Naive thymus-derived CD4-positive, alpha-beta T cell (primary cell): ENCODE measurements around the gene SERINC3. TPM values are rescaled to one million over a fixed set of nuclear protein-coding genes. Genes with fewer than 3 reads are reported as not detected.

ENCODE experiments used
- ATAC-seq: fragments of 150-1000 bp; cut with Tn5 transposase; 2 replicates; pipeline ENCODE4 v1.10.0; 2021; ENCODE audit warnings: mild to moderate bottlenecking, moderate library complexity
- CTCF ChIA-PET: fragments of 350-600 bp; sonication (Branson Sonifier 250); formaldehyde crosslinking; loops from one replicate; lab custom pipeline; 2021; ENCODE audit warnings: antibody characterized with exemption; lab: Charles Lee
- POLR2A ChIA-PET: fragments of 350-600 bp; sonication (Branson Sonifier 250); formaldehyde crosslinking; loops from one replicate; lab custom pipeline; 2021; ENCODE audit warnings: antibody characterized with exemption, inconsistent platforms; lab: Charles Lee
- DNase-seq, 9 donors: peaks; one replicate each; pipeline versions ENCODE4 v3.0.0 to v3.0.0-alpha.2; 2020 to 2022; ENCODE audit warnings: mixed read lengths in 1 of 9
- H3K27ac ChIP-seq: one replicate; pipeline ENCODE4 v1.7.0; 2013; ENCODE audit warnings: mild to moderate bottlenecking, low read depth, low read length, moderate library complexity
- H3K27me3 ChIP-seq, 2 donors: one replicate each; pipeline ENCODE4 v1.7.0; 2013; ENCODE audit warnings: low read length in 2 of 2, mild to moderate bottlenecking in 2 of 2, moderate library complexity in 2 of 2; ENCODE audit not compliant: control insufficient read depth in 2 of 2, insufficient read depth in 2 of 2
- H3K36me3 ChIP-seq, 3 experiments: 1 replicate in 2 of 3; 2 replicates in 1 of 3; pipeline ENCODE4 v1.7.0; 2013; ENCODE audit warnings: low read length in 3 of 3, mild to moderate bottlenecking in 3 of 3, moderate library complexity in 1 of 3; ENCODE audit not compliant: insufficient read depth in 3 of 3, control insufficient read depth in 2 of 3
- H3K4me1 ChIP-seq, 2 donors: one replicate each; pipeline ENCODE4 v1.7.0; 2013; ENCODE audit warnings: low read length in 2 of 2, mild to moderate bottlenecking in 2 of 2, moderate library complexity in 1 of 2; ENCODE audit not compliant: control insufficient read depth in 2 of 2, insufficient read depth in 2 of 2
- H3K4me3 ChIP-seq: 2 replicates; pipeline ENCODE4 v1.7.0; 2013; ENCODE audit warnings: mild to moderate bottlenecking, low read length
- H3K9me3 ChIP-seq, 3 experiments: 1 replicate in 2 of 3; 2 replicates in 1 of 3; pipeline ENCODE4 v1.7.0; 2013; ENCODE audit warnings: low read length in 3 of 3; ENCODE audit not compliant: control insufficient read depth in 2 of 3
- H3K27ac Mint-ChIP-seq, 9 donors: one replicate each; pipeline ENCODE4 v1.8.0; 2020 to 2022; ENCODE audit warnings: mixed read lengths in 9 of 9, mild to moderate bottlenecking in 8 of 9, moderate library complexity in 5 of 9, inconsistent platforms in 2 of 9
- H3K27me3 Mint-ChIP-seq, 5 donors: one replicate each; pipeline ENCODE4 v1.8.0; 2021 to 2022; ENCODE audit warnings: mixed read lengths in 5 of 5, mild to moderate bottlenecking in 1 of 5
- H3K36me3 Mint-ChIP-seq, 5 donors: one replicate each; pipeline ENCODE4 v1.8.0; 2020 to 2022; ENCODE audit warnings: mixed read lengths in 5 of 5, mild to moderate bottlenecking in 3 of 5, inconsistent platforms in 1 of 5
- H3K4me1 Mint-ChIP-seq, 7 donors: one replicate each; pipeline ENCODE4 v1.8.0; 2020 to 2022; ENCODE audit warnings: mixed read lengths in 7 of 7, mild to moderate bottlenecking in 3 of 7, inconsistent platforms in 1 of 7
- H3K4me3 Mint-ChIP-seq, 10 donors: one replicate each; pipeline ENCODE4 v1.8.0; 2020 to 2022; ENCODE audit warnings: mild to moderate bottlenecking in 10 of 10, mixed read lengths in 10 of 10, moderate library complexity in 6 of 10, inconsistent platforms in 2 of 10
- H3K9me3 Mint-ChIP-seq, 11 donors: one replicate each; pipeline ENCODE4 v1.8.0; 2020 to 2022; ENCODE audit warnings: mixed read lengths in 11 of 11, mild to moderate bottlenecking in 4 of 11, inconsistent platforms in 1 of 11, moderate library complexity in 1 of 11
- intact Hi-C, 2 donors: fragments of 100-400 bp; cut with micrococcal nuclease; formaldehyde crosslinking; loops; one replicate each; pipeline ENCODE4 v1.15.1; 2023
- polyA plus RNA-seq, 2 donors: library from polyadenylated mRNA; unstranded; fragments of 300-500 nt; fragmentation: Illumina TruSeq; gene quantifications; one replicate each; pipeline ENCODE4 v1.2.3, GENCODE V29; 2021
- total RNA-seq, 6 experiments: library from RNA in 5 of 6; stranded (reverse) in 5 of 6; gene quantifications; 1 replicate in 5 of 6; 2 replicates in 1 of 6; pipeline ENCODE4 v1.2.3 and lab custom pipeline; 2021 to 2026

Gene SERINC3
- total and polyA plus RNA-seq, 7 experiments from 2014 or later = 59.7 to 199 (median 82.7) TPM

GRCh38 chr20:44494681-44495080 is 27.2 kb downstream of the SERINC3 start:
- DNase-seq (no peak), ATAC-seq (no peak)
- H3K36me3 ChIP-seq = peaks cover 6 to 91% (median 17%) of the 10 kb centered on the region in 3 experiments
- H3K4me1 ChIP-seq = peaks cover 0 to 7% of the 10 kb centered on the region in 2 donors
- Mint-ChIP-seq H3K27ac (peak overlapping the region in 6 of 9 donors; percentile 25 to 76 (median 64)), H3K9me3 (no peaks in the 10 kb centered on the region), H3K4me3 (no peak overlapping the region), H3K27me3 (no peaks in the 10 kb centered on the region), H3K36me3 (peaks cover 18 to 59% (median 25%) of the 10 kb centered on the region in 5 donors), H3K4me1 (peaks cover 0 to 44% (median 9%) of the 10 kb centered on the region in 7 donors)
- ChIA-PET CTCF (interaction anchor here (0.6 to 0.7 kb wide), 2 partner anchors 13 to 394 kb away, joined by 3 read pairs; no protein-coding TSS in a partner anchor), POLR2A (interaction anchor here (0.8 kb wide), 1 partner anchor 19 kb away, joined by 3 read pairs; the partner anchor contains the start of gene TTPAL)
- H3K27me3 ChIP-seq = no peaks in the 10 kb centered on the region
- intact Hi-C loops = no loop called here
- no peak overlapping the region for H3K4me3 ChIP-seq
- H3K9me3 ChIP-seq = no peaks in the 10 kb centered on the region
- no peak overlapping the region for H3K27ac ChIP-seq

DNA sequence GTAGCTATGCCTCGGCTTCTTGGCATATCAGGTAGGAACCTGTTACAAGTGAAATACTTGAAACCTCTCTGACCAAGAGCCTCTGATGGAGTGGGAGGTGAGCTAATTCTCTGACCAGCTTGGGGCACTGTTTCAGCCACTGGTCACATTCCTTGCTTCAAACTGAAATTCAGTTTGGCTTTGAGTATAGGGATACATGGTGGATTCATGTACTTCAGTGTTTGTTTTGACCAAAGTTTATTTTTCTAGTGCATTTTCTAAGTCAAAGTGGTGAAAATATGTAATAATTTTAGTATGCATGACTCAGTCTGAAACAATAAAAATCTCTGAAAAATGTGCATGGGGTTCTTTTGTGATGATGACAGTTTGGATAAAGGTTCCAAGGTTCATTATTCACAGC is 27.6 kb downstream of the SERINC3 start:
- Mint-ChIP-seq H3K4me3 (no peak overlapping the region), H3K27ac (peak overlapping the region in 8 of 9 donors; percentile 18 to 81 (median 54)), H3K27me3 (no peaks in the 10 kb centered on the region), H3K4me1 (peaks cover 0 to 44% (median 9%) of the 10 kb centered on the region in 7 donors), H3K9me3 (no peaks in the 10 kb centered on the region), H3K36me3 (peaks cover 22 to 62% (median 25%) of the 10 kb centered on the region in 5 donors)
- ChIA-PET POLR2A (no interaction called here), CTCF (interaction anchor here (0.7 kb wide), 1 partner anchor 13 kb away, joined by 3 read pairs; no protein-coding TSS in a partner anchor)
- no peak for ATAC-seq
- no peaks in the 10 kb centered on the region for H3K9me3 ChIP-seq
- intact Hi-C loops = no loop called here
- DNase-seq = no peak
- H3K36me3 ChIP-seq = peaks cover 5 to 91% (median 21%) of the 10 kb centered on the region in 3 experiments
- H3K4me1 ChIP-seq = peaks cover 0 to 7% of the 10 kb centered on the region in 2 donors
- no peaks in the 10 kb centered on the region for H3K27me3 ChIP-seq
- H3K4me3 ChIP-seq = no peak overlapping the region
- H3K27ac ChIP-seq = no peak overlapping the region

DNA sequence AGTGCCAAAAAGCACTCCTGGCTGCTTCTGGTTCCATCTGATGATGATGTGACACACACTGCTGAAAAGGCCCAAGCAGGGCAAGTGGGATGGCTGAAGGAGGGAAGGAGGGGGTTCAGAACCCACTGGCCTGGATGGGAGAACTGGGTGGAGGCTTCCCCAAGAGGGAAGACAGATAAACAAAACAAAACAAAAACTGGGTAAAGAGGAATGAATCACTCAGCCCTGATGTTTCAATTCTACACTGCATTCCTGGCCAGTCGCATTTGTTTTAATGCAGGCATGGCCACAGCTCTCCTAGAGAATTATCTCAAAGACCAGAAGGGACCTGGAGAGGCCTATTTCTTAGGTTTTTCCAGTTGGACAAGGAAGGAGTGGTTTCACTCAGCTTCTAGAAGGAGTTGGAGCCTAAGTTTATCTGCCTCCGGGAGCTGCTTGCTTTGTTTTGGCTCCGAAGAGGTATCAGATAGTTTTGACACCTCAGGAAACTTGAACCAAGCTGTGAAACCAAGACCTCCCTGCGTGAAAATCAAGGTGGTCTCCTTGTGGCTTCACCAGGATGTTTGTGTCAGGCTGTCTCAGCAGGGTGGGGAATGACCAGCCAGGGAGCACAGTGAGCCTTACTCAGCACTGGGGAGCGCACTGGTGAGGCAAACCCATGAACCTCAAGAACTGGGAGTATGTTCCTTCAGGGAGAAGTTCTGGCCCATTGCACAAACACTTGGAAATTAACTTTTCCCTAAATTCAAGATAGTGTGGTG is 30.1 kb downstream of the SERINC3 start:
- POLR2A ChIA-PET = no interaction called here

DNA sequence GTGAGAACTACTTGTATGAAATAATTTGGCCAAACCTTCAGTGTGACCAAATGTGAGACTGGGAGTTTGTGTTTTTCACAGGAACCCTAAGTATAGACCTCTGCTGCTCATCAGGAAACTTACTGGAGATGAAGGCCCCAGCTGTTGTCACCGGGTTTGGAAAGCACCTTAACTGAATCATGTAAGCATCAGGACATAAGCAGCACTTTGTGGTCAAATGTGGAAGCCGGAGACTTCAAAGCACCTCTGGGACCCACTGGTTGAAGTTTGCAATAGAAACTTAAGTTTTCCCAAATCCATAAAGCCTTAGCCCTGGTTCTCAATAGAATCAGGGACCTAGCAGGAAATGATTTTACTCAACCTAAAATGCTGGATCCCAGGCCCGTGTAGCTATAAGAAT is 31.9 kb downstream of the SERINC3 start:
- no peak for ATAC-seq
- Mint-ChIP-seq H3K4me3 (no peak overlapping the region), H3K27me3 (no peaks in the 10 kb centered on the region), H3K9me3 (no peaks in the 10 kb centered on the region), H3K4me1 (peaks cover 0 to 20% (median 6%) of the 10 kb centered on the region in 7 donors), H3K27ac (peak overlapping the region in 4 of 9 donors; percentile 33 to 62 (median 51)), H3K36me3 (peaks cover 15 to 52% (median 18%) of the 10 kb centered on the region in 5 donors)
- POLR2A ChIA-PET = interaction anchor here (1.0 kb wide), 1 partner anchor 178 kb away, joined by 3 read pairs; no protein-coding TSS in a partner anchor
- Histone ChIP-seq H3K27ac (no peak overlapping the region), H3K4me1 (peaks cover 0 to 7% of the 10 kb centered on the region in 2 donors), H3K9me3 (no peaks in the 10 kb centered on the region), H3K27me3 (no peaks in the 10 kb centered on the region), H3K36me3 (peaks cover 0 to 87% (median 11%) of the 10 kb centered on the region in 3 experiments), H3K4me3 (no peak overlapping the region)
- intact Hi-C loops = no loop called here
- no peak for DNase-seq
- CTCF ChIA-PET = interaction anchor here (0.6 kb wide), 1 partner anchor 622 kb away, joined by 3 read pairs; no protein-coding TSS in a partner anchor

More for the DNA sequence above, 30.1 kb downstream of the SERINC3 start:
- Mint-ChIP-seq H3K4me1 (peaks cover 0 to 32% (median 6%) of the 10 kb centered on the region in 7 donors), H3K36me3 (peaks cover 18 to 50% (median 24%) of the 10 kb centered on the region in 5 donors), H3K27me3 (no peaks in the 10 kb centered on the region), H3K27ac (peak overlapping the region in 8 of 9 donors; percentile 41 to 94 (median 62)), H3K9me3 (no peaks in the 10 kb centered on the region), H3K4me3 (no peak overlapping the region)
- Histone ChIP-seq H3K36me3 (peaks cover 0 to 88% (median 21%) of the 10 kb centered on the region in 3 experiments), H3K4me3 (no peak overlapping the region), H3K4me1 (peaks cover 0 to 7% of the 10 kb centered on the region in 2 donors), H3K27ac (peak overlapping the region; percentile 14), H3K27me3 (no peaks in the 10 kb centered on the region), H3K9me3 (no peaks in the 10 kb centered on the region)
- intact Hi-C loops = no loop called here
- ATAC-seq = no peak
- DNase-seq = no peak
- CTCF ChIA-PET = interaction anchor here (0.6 kb wide), 1 partner anchor 47 kb away, joined by 3 read pairs; no protein-coding TSS in a partner anchor

- POLR2A ChIA-PET = interaction anchor here (1.4 kb wide), 1 partner anchor 14 kb away, joined by 6 read pairs; the partner anchor contains the start of gene TTPAL
- DNase-seq = no peak
- intact Hi-C loops = no loop called here
- Mint-ChIP-seq H3K36me3 (peaks cover 13 to 49% (median 18%) of the 10 kb centered on the region in 5 donors), H3K4me3 (no peak overlapping the region), H3K4me1 (peaks cover 0 to 20% (median 6%) of the 10 kb centered on the region in 7 donors), H3K27ac (peak overlapping the region in 4 of 9 donors; percentile 51 to 60 (median 54)), H3K9me3 (no peaks in the 10 kb centered on the region), H3K27me3 (no peaks in the 10 kb centered on the region)
- peaks cover 0 to 7% of the 10 kb centered on the region in 2 donors for H3K4me1 ChIP-seq
- no peaks in the 10 kb centered on the region for H3K27me3 ChIP-seq
- no peak overlapping the region for H3K27ac ChIP-seq
- H3K9me3 ChIP-seq = no peaks in the 10 kb centered on the region
- no peak for ATAC-seq
- peaks cover 0 to 84% (median 7%) of the 10 kb centered on the region in 3 experiments for H3K36me3 ChIP-seq
- no peak overlapping the region for H3K4me3 ChIP-seq
- CTCF ChIA-PET = no interaction called here
Measured at GRCh38 chr20:44489223-44489622, 32.6 kb downstream of the SERINC3 start.

DNA sequence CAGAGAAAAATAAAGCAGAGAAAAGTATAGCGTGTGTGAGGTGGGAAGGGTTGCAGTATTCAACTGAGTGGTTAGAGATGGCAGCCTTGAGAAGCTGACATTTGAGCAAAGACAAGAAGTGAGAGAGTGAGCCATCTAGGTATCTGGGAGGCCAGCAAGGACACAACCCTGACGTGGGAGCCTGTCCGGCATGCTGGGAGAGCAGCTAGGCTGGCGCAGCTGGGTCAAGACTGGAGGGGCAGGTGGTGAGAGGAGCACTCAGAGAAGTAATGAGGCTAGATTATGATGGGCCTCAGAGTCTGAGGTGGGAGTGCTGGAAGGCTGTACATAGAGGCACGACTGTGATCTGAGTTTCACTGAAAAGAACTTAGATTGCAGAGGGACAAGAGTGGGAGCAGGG is 33.3 kb downstream of the SERINC3 start:
- H3K27ac Mint-ChIP-seq = peak overlapping the region in 8 of 9 donors; percentile 20 to 71 (median 50)
- H3K4me3 Mint-ChIP-seq = no peak overlapping the region

More for the DNA sequence above, 33.3 kb downstream of the SERINC3 start:
- no peaks in the 10 kb centered on the region for H3K27me3 Mint-ChIP-seq
- DNase-seq (no peak), ATAC-seq (no peak)
- no peaks in the 10 kb centered on the region for H3K27me3 ChIP-seq
- H3K27ac ChIP-seq = no peak overlapping the region
- intact Hi-C loops = no loop called here
- peaks cover 0 to 84% (median 6%) of the 10 kb centered on the region in 3 experiments for H3K36me3 ChIP-seq
- H3K4me3 ChIP-seq = no peak overlapping the region
- peaks cover 0 to 7% of the 10 kb centered on the region in 2 donors for H3K4me1 ChIP-seq
- no peaks in the 10 kb centered on the region for H3K9me3 Mint-ChIP-seq
- ChIA-PET POLR2A (interaction anchor here (1.4 kb wide), 1 partner anchor 13 kb away, joined by 6 read pairs; the partner anchor contains the start of gene TTPAL), CTCF (no interaction called here)
- peaks cover 11 to 52% (median 18%) of the 10 kb centered on the region in 5 donors for H3K36me3 Mint-ChIP-seq
- H3K9me3 ChIP-seq = no peaks in the 10 kb centered on the region
- H3K4me1 Mint-ChIP-seq = peaks cover 0 to 20% (median 6%) of the 10 kb centered on the region in 7 donors
